Liver (tissue), 9 donors: Measurements from ENCODE around the gene IFIT1B. TPM values are rescaled to one million over a fixed set of nuclear protein-coding genes. Genes with fewer than 3 reads are reported as not detected.

Experiments
- DNase-seq: peaks from one replicate; pipeline ENCODE4 v3.0.0-alpha.2; 2017; ENCODE audit warnings: low spot score
- H3K27ac ChIP-seq, 2 donors: one replicate each; pipeline ENCODE4 v1.7.0; 2013; ENCODE audit warnings: inconsistent platforms in 2 of 2, low read length in 2 of 2, control low read depth in 1 of 2, low read depth in 1 of 2, mild to moderate bottlenecking in 1 of 2
- H3K27me3 ChIP-seq, 4 donors: one replicate each; pipeline versions ENCODE4 v1.6.1 to v1.7.0; 2013; ENCODE audit warnings: low read length in 3 of 4, inconsistent platforms in 1 of 4, mild to moderate bottlenecking in 1 of 4, moderate library complexity in 1 of 4; ENCODE audit not compliant: control insufficient read depth in 4 of 4, insufficient read depth in 4 of 4
- H3K36me3 ChIP-seq, 4 donors: one replicate each; pipeline versions ENCODE4 v1.6.1 to v1.7.0; 2013; ENCODE audit warnings: low read length in 3 of 4, mild to moderate bottlenecking in 3 of 4, low read depth in 1 of 4, moderate library complexity in 1 of 4; ENCODE audit not compliant: control insufficient read depth in 4 of 4, insufficient read depth in 3 of 4
- H3K4me1 ChIP-seq, 4 donors: one replicate each; pipeline versions ENCODE4 v1.6.1 to v1.7.0; 2013; ENCODE audit warnings: low read length in 3 of 4, mild to moderate bottlenecking in 3 of 4, moderate library complexity in 1 of 4; ENCODE audit not compliant: control insufficient read depth in 4 of 4, insufficient read depth in 4 of 4
- H3K4me3 ChIP-seq, 3 donors: one replicate each; pipeline versions ENCODE4 v1.6.1 to v1.7.0; 2013; ENCODE audit warnings: low read length in 3 of 3, control low read depth in 1 of 3, low read depth in 1 of 3, mild to moderate bottlenecking in 1 of 3
- H3K9ac ChIP-seq, 2 donors: one replicate each; pipeline ENCODE4 v1.7.0; 2013; ENCODE audit warnings: low read length in 2 of 2, mild to moderate bottlenecking in 2 of 2, moderate library complexity in 2 of 2, control low read depth in 1 of 2, low read depth in 1 of 2
- H3K9me3 ChIP-seq, 4 donors: one replicate each; pipeline versions ENCODE4 v1.6.1 to v1.7.0; 2013; ENCODE audit warnings: low read length in 3 of 4; ENCODE audit not compliant: control insufficient read depth in 4 of 4
- EGR1 ChIP-seq, 2 donors: IDR thresholded peaks; 2 replicates each; pipeline ENCODE4 v1.6.1; 2016 to 2018; ENCODE audit warnings: antibody characterized with exemption in 2 of 2, low read depth in 2 of 2
- FOXA1 ChIP-seq: IDR thresholded peaks from 2 replicates; pipeline ENCODE4 v1.6.1; 2016; ENCODE audit warnings: antibody characterized with exemption
- FOXA2 ChIP-seq: IDR thresholded peaks from 2 replicates; pipeline ENCODE4 v1.6.1; 2016; ENCODE audit warnings: antibody characterized with exemption
- GABPA ChIP-seq, 2 donors: IDR thresholded peaks in 1 of 2; conservative IDR thresholded peaks in 1 of 2; 2 replicates each; pipeline ENCODE4 v1.6.1; 2016; ENCODE audit warnings: antibody characterized with exemption in 2 of 2, mild to moderate bottlenecking in 1 of 2, moderate library complexity in 1 of 2
- HNF4A ChIP-seq, 2 donors: conservative IDR thresholded peaks; 2 replicates each; pipeline ENCODE4 v1.6.1; 2016; ENCODE audit warnings: antibody characterized with exemption in 2 of 2, mild to moderate bottlenecking in 2 of 2
- HNF4G ChIP-seq: IDR thresholded peaks from 2 replicates; pipeline ENCODE4 v1.6.1; 2016; ENCODE audit warnings: antibody characterized with exemption
- JUND ChIP-seq, 2 donors: IDR thresholded peaks; 2 replicates each; pipeline ENCODE4 v1.6.1; 2016; ENCODE audit warnings: antibody characterized with exemption in 2 of 2
- NR2F2 ChIP-seq: IDR thresholded peaks from 2 replicates; pipeline ENCODE4 v1.6.1; 2016; ENCODE audit warnings: antibody characterized with exemption
- RAD21 ChIP-seq, 2 donors: IDR thresholded peaks; 2 replicates each; pipeline ENCODE4 v1.6.1; 2016; ENCODE audit warnings: antibody characterized with exemption in 2 of 2, mild to moderate bottlenecking in 2 of 2
- RXRA ChIP-seq, 2 donors: IDR thresholded peaks; 2 replicates each; pipeline ENCODE4 v1.6.1; 2017 to 2018; ENCODE audit warnings: antibody characterized with exemption in 2 of 2, mild to moderate bottlenecking in 1 of 2
- SP1 ChIP-seq: IDR thresholded peaks from 2 replicates; pipeline ENCODE4 v1.6.1; 2018; ENCODE audit warnings: antibody characterized with exemption, mild to moderate bottlenecking
- TAF1 ChIP-seq: conservative IDR thresholded peaks from 2 replicates; pipeline ENCODE4 v1.6.1; 2016; ENCODE audit warnings: antibody characterized with exemption, mild to moderate bottlenecking
- YY1 ChIP-seq: IDR thresholded peaks from 2 replicates; pipeline ENCODE4 v1.6.1; 2016; ENCODE audit warnings: antibody characterized with exemption, mild to moderate bottlenecking
- WGBS: extraction: QIAGEN DNeasy Blood & Tissue Kit; methylation state at CpG from one replicate; pipeline ENCODE4 v1.1.7; 2013; 5-methylcytosine and 5-hydroxymethylcytosine counted together
- polyA plus RNA-seq, 2 donors: library from polyadenylated mRNA; stranded (reverse) in 1 of 2; unstranded in 1 of 2; fragments of 200-250 nt in 1 of 2; fragments of >200 nt in 1 of 2; fragmentation: Nextera tagmentation in 1 of 2; extraction: Ambion mirVana in 1 of 2; gene quantifications; one replicate each; pipeline versions ENCODE4 v1.2.1 to v1.2.3, GENCODE V29; 2013 to 2015
- total RNA-seq, 2 donors: library from RNA; depleted of rRNA; stranded (reverse); fragments of >200 nt; gene quantifications; one replicate each; pipeline ENCODE4 v1.2.3, GENCODE V29; 2014
- TF ChIP-seq, protein P1 (sequence below): IDR thresholded peaks from 2 replicates; pipeline ENCODE4 v1.6.1; 2016; ENCODE audit warnings: antibody characterized with exemption
- TF ChIP-seq, protein P2 (sequence below): IDR thresholded peaks from 2 replicates; pipeline ENCODE4 v1.6.1; 2016; ENCODE audit warnings: antibody characterized with exemption, mild to moderate bottlenecking
- TF ChIP-seq, protein P3 (sequence below): fragments of 150-350 bp; IDR thresholded peaks from 2 replicates; pipeline ENCODE4 v1.5.1; 2017; ENCODE audit warnings: improper control_type of control experiment, low read depth, low read length; ENCODE audit not compliant: missing input control
- TF ChIP-seq, protein P4 (sequence below): IDR thresholded peaks from 2 replicates; pipeline ENCODE4 v1.6.1; 2016; ENCODE audit warnings: antibody characterized with exemption
- TF ChIP-seq, protein P5 (sequence below): IDR thresholded peaks from 2 replicates; pipeline ENCODE4 v1.6.1; 2016; ENCODE audit warnings: antibody characterized with exemption
- donor health status: healthy.
- donor health status: healthy.
- donor health status: healthy.
- donor health status: healthy.
- donor health status: healthy.

IFIT1B gene
- total and polyA plus RNA-seq, 4 donors: 0.15 to 13.3 TPM; not detected in 2

DNA sequence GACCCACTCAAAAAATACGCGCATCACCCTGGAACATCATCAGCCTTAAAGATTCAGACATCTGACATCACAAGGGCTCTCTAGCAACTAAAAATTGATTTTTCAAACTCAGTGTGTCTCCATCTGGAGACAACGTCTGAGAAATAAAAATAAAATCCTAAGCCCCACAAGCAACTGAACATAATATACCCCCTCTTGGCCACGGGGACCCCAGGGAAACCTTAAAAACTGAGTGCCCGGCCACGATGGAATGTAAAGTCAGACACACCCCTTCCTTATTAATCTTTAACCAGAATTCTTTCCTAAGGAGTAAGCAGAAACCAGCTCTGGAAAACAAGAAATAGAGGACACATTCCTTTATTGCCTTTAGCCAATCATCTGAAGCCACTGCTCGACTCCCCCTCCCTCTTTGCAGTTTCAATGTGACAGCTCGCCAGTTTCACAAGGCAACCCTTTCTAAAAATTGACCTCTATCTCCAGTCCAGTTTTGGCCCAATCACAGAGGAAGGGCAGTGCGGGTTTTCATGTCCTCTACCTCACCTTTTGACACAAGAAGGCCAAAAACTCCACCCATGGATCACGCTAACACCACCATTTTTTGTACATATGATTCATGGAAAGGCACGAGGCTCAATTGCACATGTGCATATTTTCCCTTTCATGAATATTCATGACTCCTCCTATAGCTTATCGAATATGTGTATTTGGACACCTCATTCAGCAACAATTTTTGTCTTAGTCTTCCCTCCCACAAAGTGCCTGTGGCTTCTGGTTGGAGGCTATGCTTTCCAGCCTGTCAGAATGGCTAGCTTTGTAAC is 25.9 kb upstream of the IFIT1B start:
- 16% methylated on average over 12 of the region's 12 CpGs for WGBS
- DNase-seq: no peak
- Histone ChIP-seq H3K4me3 (no peak overlapping the region), H3K27me3 (no peaks in the 10 kb centered on the region), H3K4me1 (peaks cover 19 to 46% (median 34%) of the 10 kb centered on the region in 4 donors), H3K27ac (peak overlapping the region; percentile 88 to 91), H3K36me3 (no peaks in the 10 kb centered on the region), H3K9ac (peak overlapping the region in 1 of 2 donors; percentile 92), H3K9me3 (no peaks in the 10 kb centered on the region)
- TF ChIP-seq JUND (IDR thresholded peaks at IDR 0.05) (peak; percentile 77 to 92), HNF4A (conservative IDR thresholded peaks at IDR 0.05) (peak; percentile 90 to 94), GABPA (IDR thresholded peaks at IDR 0.05 in 1 of 2, conservative IDR thresholded peaks at IDR 0.05 in 1 of 2) (no peak), FOXA2 (peak; percentile 61), TAF1 (peak; percentile 6), YY1 (peak; percentile 93), HNF4G (peak; percentile 66), RAD21 (IDR thresholded peaks at IDR 0.05) (peak in 1 of 2 donors; percentile 56), NR2F2 (peak; percentile 93), EGR1 (IDR thresholded peaks at IDR 0.05; ENCODE audit: low read depth in 2 of 2) (peak; percentile 41 to 86), RXRA (IDR thresholded peaks at IDR 0.05) (peak; percentile 97 to 98), SP1 (peak; percentile 99), FOXA1 (peak; percentile 65)
- TF ChIP-seq, protein P1, sequence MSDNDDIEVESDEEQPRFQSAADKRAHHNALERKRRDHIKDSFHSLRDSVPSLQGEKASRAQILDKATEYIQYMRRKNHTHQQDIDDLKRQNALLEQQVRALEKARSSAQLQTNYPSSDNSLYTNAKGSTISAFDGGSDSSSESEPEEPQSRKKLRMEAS: peak; percentile 92
- TF ChIP-seq, protein P2, sequence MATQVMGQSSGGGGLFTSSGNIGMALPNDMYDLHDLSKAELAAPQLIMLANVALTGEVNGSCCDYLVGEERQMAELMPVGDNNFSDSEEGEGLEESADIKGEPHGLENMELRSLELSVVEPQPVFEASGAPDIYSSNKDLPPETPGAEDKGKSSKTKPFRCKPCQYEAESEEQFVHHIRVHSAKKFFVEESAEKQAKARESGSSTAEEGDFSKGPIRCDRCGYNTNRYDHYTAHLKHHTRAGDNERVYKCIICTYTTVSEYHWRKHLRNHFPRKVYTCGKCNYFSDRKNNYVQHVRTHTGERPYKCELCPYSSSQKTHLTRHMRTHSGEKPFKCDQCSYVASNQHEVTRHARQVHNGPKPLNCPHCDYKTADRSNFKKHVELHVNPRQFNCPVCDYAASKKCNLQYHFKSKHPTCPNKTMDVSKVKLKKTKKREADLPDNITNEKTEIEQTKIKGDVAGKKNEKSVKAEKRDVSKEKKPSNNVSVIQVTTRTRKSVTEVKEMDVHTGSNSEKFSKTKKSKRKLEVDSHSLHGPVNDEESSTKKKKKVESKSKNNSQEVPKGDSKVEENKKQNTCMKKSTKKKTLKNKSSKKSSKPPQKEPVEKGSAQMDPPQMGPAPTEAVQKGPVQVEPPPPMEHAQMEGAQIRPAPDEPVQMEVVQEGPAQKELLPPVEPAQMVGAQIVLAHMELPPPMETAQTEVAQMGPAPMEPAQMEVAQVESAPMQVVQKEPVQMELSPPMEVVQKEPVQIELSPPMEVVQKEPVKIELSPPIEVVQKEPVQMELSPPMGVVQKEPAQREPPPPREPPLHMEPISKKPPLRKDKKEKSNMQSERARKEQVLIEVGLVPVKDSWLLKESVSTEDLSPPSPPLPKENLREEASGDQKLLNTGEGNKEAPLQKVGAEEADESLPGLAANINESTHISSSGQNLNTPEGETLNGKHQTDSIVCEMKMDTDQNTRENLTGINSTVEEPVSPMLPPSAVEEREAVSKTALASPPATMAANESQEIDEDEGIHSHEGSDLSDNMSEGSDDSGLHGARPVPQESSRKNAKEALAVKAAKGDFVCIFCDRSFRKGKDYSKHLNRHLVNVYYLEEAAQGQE: peak; percentile 71
- TF ChIP-seq, protein P3, sequence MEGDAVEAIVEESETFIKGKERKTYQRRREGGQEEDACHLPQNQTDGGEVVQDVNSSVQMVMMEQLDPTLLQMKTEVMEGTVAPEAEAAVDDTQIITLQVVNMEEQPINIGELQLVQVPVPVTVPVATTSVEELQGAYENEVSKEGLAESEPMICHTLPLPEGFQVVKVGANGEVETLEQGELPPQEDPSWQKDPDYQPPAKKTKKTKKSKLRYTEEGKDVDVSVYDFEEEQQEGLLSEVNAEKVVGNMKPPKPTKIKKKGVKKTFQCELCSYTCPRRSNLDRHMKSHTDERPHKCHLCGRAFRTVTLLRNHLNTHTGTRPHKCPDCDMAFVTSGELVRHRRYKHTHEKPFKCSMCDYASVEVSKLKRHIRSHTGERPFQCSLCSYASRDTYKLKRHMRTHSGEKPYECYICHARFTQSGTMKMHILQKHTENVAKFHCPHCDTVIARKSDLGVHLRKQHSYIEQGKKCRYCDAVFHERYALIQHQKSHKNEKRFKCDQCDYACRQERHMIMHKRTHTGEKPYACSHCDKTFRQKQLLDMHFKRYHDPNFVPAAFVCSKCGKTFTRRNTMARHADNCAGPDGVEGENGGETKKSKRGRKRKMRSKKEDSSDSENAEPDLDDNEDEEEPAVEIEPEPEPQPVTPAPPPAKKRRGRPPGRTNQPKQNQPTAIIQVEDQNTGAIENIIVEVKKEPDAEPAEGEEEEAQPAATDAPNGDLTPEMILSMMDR: no peak
- TF ChIP-seq, protein P4, sequence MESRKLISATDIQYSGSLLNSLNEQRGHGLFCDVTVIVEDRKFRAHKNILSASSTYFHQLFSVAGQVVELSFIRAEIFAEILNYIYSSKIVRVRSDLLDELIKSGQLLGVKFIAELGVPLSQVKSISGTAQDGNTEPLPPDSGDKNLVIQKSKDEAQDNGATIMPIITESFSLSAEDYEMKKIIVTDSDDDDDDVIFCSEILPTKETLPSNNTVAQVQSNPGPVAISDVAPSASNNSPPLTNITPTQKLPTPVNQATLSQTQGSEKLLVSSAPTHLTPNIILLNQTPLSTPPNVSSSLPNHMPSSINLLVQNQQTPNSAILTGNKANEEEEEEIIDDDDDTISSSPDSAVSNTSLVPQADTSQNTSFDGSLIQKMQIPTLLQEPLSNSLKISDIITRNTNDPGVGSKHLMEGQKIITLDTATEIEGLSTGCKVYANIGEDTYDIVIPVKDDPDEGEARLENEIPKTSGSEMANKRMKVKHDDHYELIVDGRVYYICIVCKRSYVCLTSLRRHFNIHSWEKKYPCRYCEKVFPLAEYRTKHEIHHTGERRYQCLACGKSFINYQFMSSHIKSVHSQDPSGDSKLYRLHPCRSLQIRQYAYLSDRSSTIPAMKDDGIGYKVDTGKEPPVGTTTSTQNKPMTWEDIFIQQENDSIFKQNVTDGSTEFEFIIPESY: peak; percentile 57
- TF ChIP-seq, protein P5, sequence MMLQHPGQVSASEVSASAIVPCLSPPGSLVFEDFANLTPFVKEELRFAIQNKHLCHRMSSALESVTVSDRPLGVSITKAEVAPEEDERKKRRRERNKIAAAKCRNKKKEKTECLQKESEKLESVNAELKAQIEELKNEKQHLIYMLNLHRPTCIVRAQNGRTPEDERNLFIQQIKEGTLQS: no peak
